ENCODE results near the gene CARS2.

DNA sequence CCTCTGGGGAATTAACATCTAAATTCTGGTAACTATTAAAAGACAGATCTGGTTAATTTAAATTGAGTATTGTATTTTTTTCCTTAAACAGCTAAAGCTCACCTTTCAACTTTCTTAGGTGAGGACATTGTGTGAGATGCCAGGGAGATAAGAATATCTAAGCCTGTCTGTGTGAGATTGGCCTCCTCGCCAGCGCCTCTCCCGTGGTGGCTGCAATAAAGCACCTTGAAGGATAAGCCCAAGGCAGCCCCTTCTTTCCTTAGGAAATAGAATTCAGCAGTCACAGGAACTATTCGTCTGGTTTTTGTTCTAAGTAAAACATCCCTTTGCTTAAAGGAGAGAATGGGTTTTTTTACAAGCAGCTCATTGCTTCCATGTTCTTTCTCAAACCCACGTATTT is 66.0 kb downstream of the CARS2 start:
- no peak for TF ChIP-seq POLR2A (IDR thresholded peaks at IDR 0.05)
- TF ChIP-seq, protein P1, sequence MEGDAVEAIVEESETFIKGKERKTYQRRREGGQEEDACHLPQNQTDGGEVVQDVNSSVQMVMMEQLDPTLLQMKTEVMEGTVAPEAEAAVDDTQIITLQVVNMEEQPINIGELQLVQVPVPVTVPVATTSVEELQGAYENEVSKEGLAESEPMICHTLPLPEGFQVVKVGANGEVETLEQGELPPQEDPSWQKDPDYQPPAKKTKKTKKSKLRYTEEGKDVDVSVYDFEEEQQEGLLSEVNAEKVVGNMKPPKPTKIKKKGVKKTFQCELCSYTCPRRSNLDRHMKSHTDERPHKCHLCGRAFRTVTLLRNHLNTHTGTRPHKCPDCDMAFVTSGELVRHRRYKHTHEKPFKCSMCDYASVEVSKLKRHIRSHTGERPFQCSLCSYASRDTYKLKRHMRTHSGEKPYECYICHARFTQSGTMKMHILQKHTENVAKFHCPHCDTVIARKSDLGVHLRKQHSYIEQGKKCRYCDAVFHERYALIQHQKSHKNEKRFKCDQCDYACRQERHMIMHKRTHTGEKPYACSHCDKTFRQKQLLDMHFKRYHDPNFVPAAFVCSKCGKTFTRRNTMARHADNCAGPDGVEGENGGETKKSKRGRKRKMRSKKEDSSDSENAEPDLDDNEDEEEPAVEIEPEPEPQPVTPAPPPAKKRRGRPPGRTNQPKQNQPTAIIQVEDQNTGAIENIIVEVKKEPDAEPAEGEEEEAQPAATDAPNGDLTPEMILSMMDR (IDR thresholded peaks at IDR 0.05 in 4 of 5, conservative IDR thresholded peaks at IDR 0.05 in 1 of 5), result no peak
